ACC112 (cell line): ENCODE measurements around the gene HOXA5.

Experiments
- H2AFZ ChIP-seq: fragments of 200-600 bp; sonication (generic); one replicate; pipeline ENCODE4 v1.6.0; 2017; ENCODE audit warnings: antibody characterized with exemption, low read length; ENCODE audit not compliant: unreplicated experiment
- H3K27ac ChIP-seq: fragments of 200-600 bp; sonication (generic); 2 replicates; pipeline ENCODE4 v1.5.1; 2014; ENCODE audit warnings: low read depth, mild to moderate bottlenecking, antibody characterized with exemption, low read length, moderate library complexity
- H3K27me3 ChIP-seq: fragments of 200-600 bp; sonication (generic); 2 replicates; pipeline ENCODE4 v1.6.1; 2014; ENCODE audit warnings: mild to moderate bottlenecking, antibody characterized with exemption, low read length, moderate library complexity, mixed read lengths; ENCODE audit not compliant: insufficient read depth
- H3K36me3 ChIP-seq: fragments of 200-600 bp; sonication (generic); 2 replicates; pipeline ENCODE4 v1.6.1; 2016; ENCODE audit warnings: mild to moderate bottlenecking, antibody characterized with exemption, low read length, moderate library complexity, mixed read lengths; ENCODE audit not compliant: insufficient read depth
- H3K4me1 ChIP-seq: fragments of 200-600 bp; sonication (generic); one replicate; pipeline ENCODE4 v1.6.1; 2016; ENCODE audit warnings: low read length, mixed read lengths; ENCODE audit not compliant: insufficient read depth, unreplicated experiment, control insufficient read depth
- H3K4me3 ChIP-seq: fragments of 200-600 bp; sonication (generic); 2 replicates; pipeline ENCODE4 v1.5.1; 2014; ENCODE audit warnings: mild to moderate bottlenecking, low read depth, low read length
- H3K79me2 ChIP-seq: fragments of 200-600 bp; sonication (generic); one replicate; pipeline ENCODE4 v1.6.0; 2016; ENCODE audit warnings: low read length; ENCODE audit not compliant: control insufficient read depth, unreplicated experiment, insufficient read depth

Gene HOXA5

GRCh38 chr7:27141923-27142579, 1.4 kb downstream of the HOXA5 start:
- peak overlapping the region; percentile 62 for H3K4me3 ChIP-seq
- no peak overlapping the region for H3K27ac ChIP-seq
- no peaks in the 10 kb centered on the region for H3K36me3 ChIP-seq
- no peaks in the 10 kb centered on the region for H3K79me2 ChIP-seq
- H3K4me1 ChIP-seq = no peaks in the 10 kb centered on the region
- no peak overlapping the region for H2AFZ ChIP-seq
- peaks cover 100% of the 10 kb centered on the region for H3K27me3 ChIP-seq

- H3K4me3 ChIP-seq = no peak overlapping the region
- H3K4me1 ChIP-seq = no peaks in the 10 kb centered on the region
- H3K27me3 ChIP-seq = peaks cover 99% of the 10 kb centered on the region
- H3K27ac ChIP-seq = no peak overlapping the region
- H2AFZ ChIP-seq = no peak overlapping the region
- no peaks in the 10 kb centered on the region for H3K79me2 ChIP-seq
- H3K36me3 ChIP-seq = no peaks in the 10 kb centered on the region
These were observed 2.2 kb downstream of the HOXA5 start for GRCh38 chr7:27141137-27141922.

- Histone ChIP-seq H2AFZ (no peak overlapping the region), H3K27me3 (peaks cover 99% of the 10 kb centered on the region), H3K79me2 (no peaks in the 10 kb centered on the region), H3K4me3 (no peak overlapping the region), H3K27ac (no peak overlapping the region), H3K36me3 (no peaks in the 10 kb centered on the region), H3K4me1 (peaks cover 8% of the 10 kb centered on the region)
These were observed 3.2 kb downstream of the HOXA5 start for GRCh38 chr7:27140126-27140857.

- Histone ChIP-seq H3K4me1 (peaks cover 8% of the 10 kb centered on the region), H3K4me3 (no peak overlapping the region), H3K79me2 (no peaks in the 10 kb centered on the region), H2AFZ (no peak overlapping the region), H3K27ac (no peak overlapping the region), H3K27me3 (peaks cover 99% of the 10 kb centered on the region), H3K36me3 (no peaks in the 10 kb centered on the region)
These were observed 4.0 kb downstream of the HOXA5 start for GRCh38 chr7:27139334-27140125.

GRCh38 chr7:27138985-27139333, 4.5 kb downstream of the HOXA5 start:
- Histone ChIP-seq H3K4me3 (no peak overlapping the region), H3K4me1 (peaks cover 8% of the 10 kb centered on the region), H3K27me3 (peaks cover 99% of the 10 kb centered on the region), H3K36me3 (no peaks in the 10 kb centered on the region), H3K79me2 (no peaks in the 10 kb centered on the region), H2AFZ (no peak overlapping the region), H3K27ac (no peak overlapping the region)

- no peak overlapping the region for H2AFZ ChIP-seq
- H3K27ac ChIP-seq = no peak overlapping the region
- H3K4me1 ChIP-seq = peaks cover 8% of the 10 kb centered on the region
- H3K4me3 ChIP-seq = no peak overlapping the region
- H3K79me2 ChIP-seq = no peaks in the 10 kb centered on the region
- no peaks in the 10 kb centered on the region for H3K36me3 ChIP-seq
- H3K27me3 ChIP-seq = peaks cover 99% of the 10 kb centered on the region
These were observed 5.0 kb downstream of the HOXA5 start for GRCh38 chr7:27138472-27138871.

GRCh38 chr7:27137640-27138315, 5.7 kb downstream of the HOXA5 start:
- Histone ChIP-seq H2AFZ (no peak overlapping the region), H3K79me2 (no peaks in the 10 kb centered on the region), H3K36me3 (no peaks in the 10 kb centered on the region), H3K4me3 (no peak overlapping the region), H3K4me1 (peaks cover 8% of the 10 kb centered on the region), H3K27me3 (peaks cover 99% of the 10 kb centered on the region), H3K27ac (no peak overlapping the region)

GRCh38 chr7:27134392-27134791, 9.1 kb downstream of the HOXA5 start:
- Histone ChIP-seq H3K79me2 (no peaks in the 10 kb centered on the region), H3K27ac (no peak overlapping the region), H3K4me3 (no peak overlapping the region), H3K4me1 (peaks cover 8% of the 10 kb centered on the region), H3K36me3 (no peaks in the 10 kb centered on the region), H2AFZ (no peak overlapping the region), H3K27me3 (peaks cover 98% of the 10 kb centered on the region)

- Histone ChIP-seq H3K27me3 (peaks cover 98% of the 10 kb centered on the region), H3K36me3 (no peaks in the 10 kb centered on the region), H3K79me2 (no peaks in the 10 kb centered on the region), H2AFZ (no peak overlapping the region), H3K27ac (no peak overlapping the region), H3K4me3 (no peak overlapping the region), H3K4me1 (peaks cover 8% of the 10 kb centered on the region)
These were observed 9.9 kb downstream of the HOXA5 start for GRCh38 chr7:27133409-27134231.
